H9 (cell line): ENCODE results near the gene ACSF3. TPM values are rescaled to one million over a fixed set of nuclear protein-coding genes. Genes with fewer than 3 reads are reported as not detected.

Experiments
- DNase-seq: peaks from one replicate; pipeline ENCODE4 v3.0.0-alpha.2; 2017
- H2AFZ ChIP-seq: one replicate; pipeline ENCODE4 v1.6.1; 2013; ENCODE audit warnings: mild to moderate bottlenecking, low read length, control low read depth, moderate library complexity
- H2AK5ac ChIP-seq: 2 replicates; pipeline ENCODE4 v1.6.1; 2013; ENCODE audit warnings: low read length, control low read depth, mixed read lengths; ENCODE audit not compliant: insufficient read length
- H2BK120ac ChIP-seq: one replicate; pipeline ENCODE4 v1.6.1; 2013; ENCODE audit warnings: low read depth, mild to moderate bottlenecking, low read length, control low read depth, inconsistent platforms; ENCODE audit not compliant: poor library complexity, severe bottlenecking
- H2BK12ac ChIP-seq: 2 replicates; pipeline ENCODE4 v1.6.1; 2013; ENCODE audit warnings: low read length, control low read depth, mixed read lengths, low read depth; ENCODE audit not compliant: insufficient read length
- H2BK15ac ChIP-seq: 2 replicates; pipeline ENCODE4 v1.6.1; 2013; ENCODE audit warnings: low read depth, low read length, control low read depth
- H2BK20ac ChIP-seq: one replicate; pipeline ENCODE4 v1.6.1; 2013; ENCODE audit warnings: low read depth, mild to moderate bottlenecking, low read length, control low read depth, inconsistent platforms; ENCODE audit not compliant: poor library complexity, severe bottlenecking
- H2BK5ac ChIP-seq: 2 replicates; pipeline ENCODE4 v1.6.1; 2013; ENCODE audit warnings: low read length, control low read depth, mixed read lengths; ENCODE audit not compliant: insufficient read length
- H3K14ac ChIP-seq: 2 replicates; pipeline ENCODE4 v1.6.1; 2013; ENCODE audit warnings: low read length, control low read depth; ENCODE audit not compliant: insufficient read depth
- H3K18ac ChIP-seq: 2 replicates; pipeline ENCODE4 v1.6.1; 2013; ENCODE audit warnings: low read depth, mild to moderate bottlenecking, mixed read lengths, low read length, control low read depth; ENCODE audit not compliant: insufficient read length
- H3K23ac ChIP-seq: 2 replicates; pipeline ENCODE4 v1.6.1; 2013; ENCODE audit warnings: low read length, control low read depth, mixed read lengths, low read depth; ENCODE audit not compliant: insufficient read length
- H3K23me2 ChIP-seq: 2 replicates; pipeline ENCODE4 v1.6.1; 2013; ENCODE audit warnings: low read depth, mild to moderate bottlenecking, mixed read lengths, low read length, control low read depth; ENCODE audit not compliant: insufficient read length, poor library complexity, severe bottlenecking
- H3K27ac ChIP-seq: 2 replicates; pipeline ENCODE4 v1.5.1; 2013; ENCODE audit warnings: low read length, control low read depth, mixed read lengths, low read depth; ENCODE audit not compliant: insufficient read length
- H3K27me3 ChIP-seq: 2 replicates; pipeline ENCODE4 v1.6.1; 2013; ENCODE audit warnings: low read length, control low read depth, inconsistent platforms; ENCODE audit not compliant: insufficient read depth
- H3K4ac ChIP-seq: 2 replicates; pipeline ENCODE4 v1.6.1; 2013; ENCODE audit warnings: low read depth, mild to moderate bottlenecking, control low read depth, inconsistent platforms, low read length, moderate library complexity
- H3K4me1 ChIP-seq: 2 replicates; pipeline ENCODE4 v1.6.1; 2013; ENCODE audit warnings: low read length, control low read depth, inconsistent platforms; ENCODE audit not compliant: insufficient read depth
- H3K4me2 ChIP-seq: 2 replicates; pipeline ENCODE4 v1.6.1; 2013; ENCODE audit warnings: low read length, control low read depth, mixed read lengths; ENCODE audit not compliant: insufficient read length, insufficient read depth
- H3K56ac ChIP-seq: 2 replicates; pipeline ENCODE4 v1.6.1; 2013; ENCODE audit warnings: low read depth, mild to moderate bottlenecking, mixed read lengths, low read length, control low read depth; ENCODE audit not compliant: insufficient read length
- H3K79me1 ChIP-seq: 2 replicates; pipeline ENCODE4 v1.6.1; 2013; ENCODE audit warnings: low read depth, mild to moderate bottlenecking, moderate library complexity, low read length, control low read depth, inconsistent platforms; ENCODE audit not compliant: insufficient read depth, poor library complexity, severe bottlenecking
- H3K79me2 ChIP-seq: 2 replicates; pipeline ENCODE4 v1.6.1; 2013; ENCODE audit warnings: low read length, control low read depth, inconsistent platforms; ENCODE audit not compliant: insufficient read depth
- H3K9ac ChIP-seq: 2 replicates; pipeline ENCODE4 v1.6.1; 2013; ENCODE audit warnings: low read length, control low read depth, mixed read lengths; ENCODE audit not compliant: insufficient read length; ENCODE audit errors: extremely low read depth
- H3K9me3 ChIP-seq: one replicate; pipeline ENCODE4 v1.6.1; 2013; ENCODE audit warnings: low read depth, low read length, inconsistent platforms; ENCODE audit not compliant: control insufficient read depth
- H3T11ph ChIP-seq: one replicate; pipeline ENCODE4 v1.6.1; 2013; ENCODE audit warnings: mild to moderate bottlenecking, low read length, control low read depth, inconsistent platforms
- H4K20me1 ChIP-seq: one replicate; pipeline ENCODE4 v1.6.1; 2013; ENCODE audit not compliant: control insufficient read depth, insufficient read length, insufficient read depth
- H4K5ac ChIP-seq: 2 replicates; pipeline ENCODE4 v1.6.1; 2013; ENCODE audit warnings: low read depth, mild to moderate bottlenecking, mixed read lengths, low read length, control low read depth; ENCODE audit not compliant: insufficient read length
- H4K8ac ChIP-seq: replicated peaks from 2 replicates; pipeline ENCODE4 v1.6.1; 2013; ENCODE audit warnings: low read length, control low read depth, mixed read lengths, low read depth; ENCODE audit not compliant: insufficient read length
- H4K91ac ChIP-seq: 2 replicates; pipeline ENCODE4 v1.6.1; 2013; ENCODE audit warnings: low read depth, mild to moderate bottlenecking, moderate library complexity, mixed read lengths, low read length, control low read depth; ENCODE audit not compliant: insufficient read length
- H3K27ac Mint-ChIP-seq, 3 experiments: 2 replicates in 2 of 3; 3 replicates in 1 of 3; pipeline ENCODE4 v1.8.0; 2020 to 2021; ENCODE audit warnings: mixed read lengths in 3 of 3, mild to moderate bottlenecking in 1 of 3, moderate library complexity in 1 of 3
- H3K27me3 Mint-ChIP-seq: 2 replicates; pipeline ENCODE4 v1.8.0; 2021; ENCODE audit warnings: low read depth, mild to moderate bottlenecking, moderate library complexity, mixed read lengths
- H3K36me3 Mint-ChIP-seq, 3 experiments: 2 replicates in 2 of 3; 3 replicates in 1 of 3; pipeline ENCODE4 v1.8.0; 2020 to 2021; ENCODE audit warnings: low read depth in 3 of 3, mixed read lengths in 3 of 3; ENCODE audit not compliant: insufficient read depth in 1 of 3
- H3K4me1 Mint-ChIP-seq, 2 experiments: 2 replicates each; pipeline ENCODE4 v1.8.0; 2020; ENCODE audit warnings: mixed read lengths in 2 of 2
- H3K4me3 Mint-ChIP-seq, 2 experiments: 2 replicates in 1 of 2; 3 replicates in 1 of 2; pipeline ENCODE4 v1.8.0; 2020 to 2021; ENCODE audit warnings: mild to moderate bottlenecking in 2 of 2, mixed read lengths in 2 of 2, moderate library complexity in 1 of 2
- H3K9me3 Mint-ChIP-seq, 2 experiments: 2 replicates in 1 of 2; 3 replicates in 1 of 2; pipeline ENCODE4 v1.8.0; 2020; ENCODE audit warnings: mild to moderate bottlenecking in 2 of 2, mixed read lengths in 2 of 2, moderate library complexity in 1 of 2
- CTCF ChIP-seq: fragments of 200-600 bp; sonication (generic); conservative IDR thresholded peaks from 3 replicates; pipeline ENCODE4 v1.8.0; 2021; ENCODE audit warnings: antibody characterized with exemption, mild to moderate bottlenecking
- WGBS: extraction: QIAGEN DNeasy Blood & Tissue Kit; methylation state at CpG from one replicate; pipeline ENCODE4 v1.1.7; 2013; ENCODE audit warnings: missing lambda C conversion rate, low lambda C conversion rate, mixed read lengths; ENCODE audit not compliant: insufficient read length; ENCODE audit errors: extremely low coverage; 5-methylcytosine and 5-hydroxymethylcytosine counted together
- total RNA-seq: library from RNA; stranded (reverse); gene quantifications from 2 replicates; pipeline ENCODE4 v1.2.1, GENCODE V29; 2021

The ACSF3 gene
- total RNA-seq, 1 experiment from 2014 or later, result 31.3 TPM

- H2AK5ac ChIP-seq, result no peak overlapping the region
- no peak overlapping the region for H3K4me2 ChIP-seq
- H4K20me1 ChIP-seq, result no peaks in the 10 kb centered on the region
These were observed 73.8 kb downstream of the ACSF3 start for GRCh38 chr16:89167425-89167941.

More at GRCh38 chr16:89167425-89167941, 73.8 kb downstream of the ACSF3 start:
- Histone ChIP-seq H2BK20ac (no peak overlapping the region), H3K18ac (no peak overlapping the region), H2BK15ac (no peak overlapping the region), H2BK120ac (no peak overlapping the region), H2BK5ac (no peak overlapping the region), H3K27ac (no peak overlapping the region), H3K27me3 (no peaks in the 10 kb centered on the region), H3K9ac (no peak overlapping the region), H3K79me2 (no peaks in the 10 kb centered on the region), H3K23ac (no peak overlapping the region), H3K79me1 (no peaks in the 10 kb centered on the region), H2AFZ (no peak overlapping the region), H3K56ac (no peak overlapping the region), H3K9me3 (no peaks in the 10 kb centered on the region), H4K91ac (no peak overlapping the region), H3K14ac (no peak overlapping the region), H3K4ac (no peak overlapping the region), H3K23me2 (peaks cover 6% of the 10 kb centered on the region), H2BK12ac (no peak overlapping the region), H4K5ac (no peak overlapping the region), H3K4me1 (no peaks in the 10 kb centered on the region), H4K8ac (no peak overlapping the region), H3T11ph (no peak overlapping the region)
- DNase-seq, result peak; percentile 96
- H3K9me3 Mint-ChIP-seq, result no peaks in the 10 kb centered on the region
- no peak overlapping the region for H3K4me3 Mint-ChIP-seq
- no CpG with 5 or more reads among the region's 18 CpGs for WGBS
- H3K4me1 Mint-ChIP-seq, result peaks cover 5 to 15% of the 10 kb centered on the region in 2 experiments
- H3K27me3 Mint-ChIP-seq, result peaks cover 15% of the 10 kb centered on the region
- no peak overlapping the region for H3K27ac Mint-ChIP-seq
- peak; percentile 97 for TF ChIP-seq CTCF
- H3K36me3 Mint-ChIP-seq, result no peaks in the 10 kb centered on the region
